ENCODE data around the gene RIN3. TPM values are rescaled to one million over a fixed set of nuclear protein-coding genes. Genes with fewer than 3 reads are reported as not detected.

Gene RIN3
- total RNA-seq, 4 donors from 2014 or later = 2.1 to 10.4 (median 7.2) TPM

DNA sequence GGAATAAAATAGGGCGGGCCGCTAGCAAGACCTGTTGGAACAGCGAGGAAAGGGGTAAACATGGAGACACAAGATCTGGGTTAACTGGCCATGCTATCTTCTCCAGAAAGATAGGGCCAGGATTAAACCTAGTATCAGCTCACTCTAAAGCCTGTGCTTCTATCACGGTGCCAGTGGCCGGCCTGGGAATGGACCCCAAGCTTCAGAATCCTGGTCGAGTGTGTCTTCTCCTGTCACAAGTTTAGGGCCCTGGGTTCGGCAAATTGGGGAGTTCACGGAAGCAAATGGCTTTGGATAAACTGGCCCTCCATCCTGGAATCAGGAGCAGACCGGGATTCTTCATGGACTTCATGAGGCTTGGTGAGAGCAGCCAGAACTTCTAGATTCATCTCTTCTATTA is 152.7 kb downstream of the RIN3 start:
- 95% methylated on average over 8 of the region's 9 CpGs for WGBS
- no peaks in the 10 kb centered on the region for H3K27me3 ChIP-seq

DNA sequence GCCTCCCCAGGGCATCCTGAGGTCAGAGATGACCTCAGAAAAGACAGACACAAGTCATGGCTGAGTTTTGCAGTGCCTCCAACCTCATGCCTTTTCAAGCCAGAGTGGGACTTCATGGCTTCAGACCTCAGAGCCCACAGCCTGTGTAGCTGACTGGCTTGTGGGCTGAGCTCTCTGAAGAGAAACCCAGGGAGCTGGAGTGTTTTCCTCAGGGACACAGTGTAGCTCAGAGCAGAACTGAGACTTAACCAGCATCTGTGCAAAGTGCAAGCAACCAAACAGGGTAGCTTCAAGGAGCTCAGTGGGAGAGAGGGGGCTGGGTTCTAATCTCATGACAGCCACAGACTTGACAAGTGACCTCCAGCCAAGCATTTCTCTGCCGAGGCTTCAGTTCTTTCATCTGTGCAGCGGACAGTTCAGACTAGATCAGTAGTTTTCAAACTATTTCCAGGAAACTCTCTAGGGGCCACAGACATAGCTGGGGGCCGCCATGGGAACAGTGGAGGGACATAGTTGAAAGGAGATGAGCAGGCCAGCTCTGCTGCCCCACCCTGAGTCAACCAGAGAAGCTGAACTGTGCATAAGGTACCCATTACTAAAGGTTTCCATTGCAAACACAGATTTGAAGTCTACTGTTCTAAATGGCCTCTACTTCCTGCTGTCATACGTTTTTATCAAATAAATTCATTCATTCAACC is 154.8 kb downstream of the RIN3 start:
- H3K4me3 ChIP-seq = no peak overlapping the region
- H3K9me3 ChIP-seq = no peaks in the 10 kb centered on the region
- no peak overlapping the region for H3K27ac ChIP-seq
- no peaks in the 10 kb centered on the region for H3K27me3 ChIP-seq
- peaks cover 17% of the 10 kb centered on the region for H3K4me1 ChIP-seq
- peaks cover 8% of the 10 kb centered on the region for H3K36me3 ChIP-seq
- no peak for TF ChIP-seq POLR2A (IDR thresholded peaks at IDR 0.05)
- TF ChIP-seq CTCF (IDR thresholded peaks at IDR 0.05) = no peak
- TF ChIP-seq POLR2AphosphoS5 (IDR thresholded peaks at IDR 0.05) = no peak
- TF ChIP-seq EP300 (IDR thresholded peaks at IDR 0.05) = no peak
- 73% methylated on average over 4 of the region's 4 CpGs for WGBS
- no peak for DNase-seq (ENCODE audit: low spot score in 2 of 2)

More for the DNA sequence above, 152.7 kb downstream of the RIN3 start:
- Histone ChIP-seq H3K4me1 (peaks cover 17% of the 10 kb centered on the region), H3K9me3 (no peaks in the 10 kb centered on the region), H3K27ac (no peak overlapping the region), H3K36me3 (peaks cover 11% of the 10 kb centered on the region), H3K4me3 (no peak overlapping the region)
- DNase-seq (ENCODE audit: low spot score in 2 of 2) = no peak
- TF ChIP-seq POLR2AphosphoS5 (IDR thresholded peaks at IDR 0.05) = no peak
- TF ChIP-seq POLR2A (IDR thresholded peaks at IDR 0.05) = no peak
- no peak for TF ChIP-seq EP300 (IDR thresholded peaks at IDR 0.05)
- TF ChIP-seq CTCF (IDR thresholded peaks at IDR 0.05) = no peak

GRCh38 chr14:92670160-92670559 is 156.6 kb downstream of the RIN3 start:
- Histone ChIP-seq H3K36me3 (peaks cover 5% of the 10 kb centered on the region), H3K27ac (no peak overlapping the region), H3K27me3 (no peaks in the 10 kb centered on the region), H3K4me1 (peaks cover 17% of the 10 kb centered on the region), H3K9me3 (no peaks in the 10 kb centered on the region), H3K4me3 (no peak overlapping the region)
- WGBS = 49% methylated on average over 3 of the region's 4 CpGs
- DNase-seq (ENCODE audit: low spot score in 2 of 2) = no peak
- no peak for TF ChIP-seq POLR2AphosphoS5 (IDR thresholded peaks at IDR 0.05)
- no peak for TF ChIP-seq EP300 (IDR thresholded peaks at IDR 0.05)
- no peak for TF ChIP-seq CTCF (IDR thresholded peaks at IDR 0.05)
- TF ChIP-seq POLR2A (IDR thresholded peaks at IDR 0.05) = no peak

GRCh38 chr14:92670643-92671366 is 157.2 kb downstream of the RIN3 start:
- H3K27ac ChIP-seq = no peak overlapping the region
- WGBS = 78% methylated on average over 9 of the region's 9 CpGs
- TF ChIP-seq CTCF (IDR thresholded peaks at IDR 0.05) = no peak
- no peak for TF ChIP-seq POLR2A (IDR thresholded peaks at IDR 0.05)
- TF ChIP-seq POLR2AphosphoS5 (IDR thresholded peaks at IDR 0.05) = no peak
- no peak for TF ChIP-seq EP300 (IDR thresholded peaks at IDR 0.05)

DNA sequence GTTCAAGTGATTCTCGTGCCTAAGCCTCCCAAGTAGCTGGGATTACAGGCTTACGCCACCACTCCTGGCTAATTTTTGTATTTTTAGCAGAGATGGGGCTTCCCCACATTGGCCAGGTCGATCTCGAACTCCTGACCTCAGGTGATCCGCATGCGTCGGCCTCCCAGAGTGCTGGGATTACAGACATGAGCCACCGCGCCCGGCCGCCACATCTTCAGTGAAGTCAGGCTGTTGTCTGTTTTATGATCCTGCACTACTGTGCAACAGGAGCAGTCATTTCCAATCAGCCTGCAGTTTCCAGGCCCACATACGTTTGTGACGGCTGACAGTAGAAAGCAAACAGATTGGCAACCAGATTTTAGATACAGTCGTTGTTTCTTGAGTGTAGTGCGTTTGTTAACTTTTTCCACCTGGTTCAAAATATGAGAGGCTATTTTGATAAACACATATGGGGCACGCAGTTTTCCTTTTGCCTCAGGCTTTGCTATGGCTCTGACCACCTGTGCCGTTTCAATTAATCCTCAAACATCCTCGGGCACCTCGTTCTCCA is 160.1 kb downstream of the RIN3 start:
- H3K4me3 ChIP-seq = no peak overlapping the region
- WGBS = 81% methylated on average over 19 of the region's 19 CpGs
- no peaks in the 10 kb centered on the region for H3K9me3 ChIP-seq
- H3K4me1 ChIP-seq = peaks cover 13% of the 10 kb centered on the region
- no peak overlapping the region for H3K27ac ChIP-seq
- no peak for TF ChIP-seq EP300 (IDR thresholded peaks at IDR 0.05)
- no peaks in the 10 kb centered on the region for H3K27me3 ChIP-seq
- H3K36me3 ChIP-seq = peaks cover 27% of the 10 kb centered on the region
- DNase-seq (ENCODE audit: low spot score in 2 of 2) = no peak

More at GRCh38 chr14:92670643-92671366, 157.2 kb downstream of the RIN3 start:
- H3K9me3 ChIP-seq = no peaks in the 10 kb centered on the region
- H3K27me3 ChIP-seq = no peaks in the 10 kb centered on the region
- H3K36me3 ChIP-seq = peaks cover 5% of the 10 kb centered on the region
- DNase-seq (ENCODE audit: low spot score in 2 of 2) = no peak
- H3K4me3 ChIP-seq = no peak overlapping the region
- H3K4me1 ChIP-seq = peaks cover 17% of the 10 kb centered on the region

Measured in suprapubic skin (tissue), 4 donors.